NCI-H2227 treated with DMSO at 0.1 percent for 48 hours (cell line): Measurements from ENCODE around the gene SYNJ2.

Experiments
- DNase-seq: peaks from one replicate; lab custom pipeline; 2025; lab: John Stamatoyannopoulos, UW

SYNJ2 gene

DNA sequence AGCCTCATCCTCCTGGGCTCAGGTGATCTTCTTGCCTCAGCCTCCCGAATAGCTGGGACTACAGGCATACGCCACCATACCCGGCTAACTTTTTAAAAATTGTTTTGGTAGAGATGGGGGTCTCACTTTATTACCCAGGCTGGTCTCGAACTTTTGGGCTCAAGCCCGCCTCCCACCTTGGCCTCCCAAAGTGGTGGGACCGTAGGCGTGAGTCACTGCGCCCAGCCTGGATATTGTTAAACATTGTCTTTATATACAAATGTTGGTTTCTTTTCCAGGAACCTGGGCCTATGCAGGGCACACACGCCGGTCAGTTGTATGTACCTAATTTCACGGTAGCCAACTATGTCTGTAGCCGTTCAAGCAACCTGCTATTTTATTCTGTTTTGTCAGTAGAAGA is 60.1 kb downstream of the SYNJ2 start:
- DNase-seq = no peak

DNA sequence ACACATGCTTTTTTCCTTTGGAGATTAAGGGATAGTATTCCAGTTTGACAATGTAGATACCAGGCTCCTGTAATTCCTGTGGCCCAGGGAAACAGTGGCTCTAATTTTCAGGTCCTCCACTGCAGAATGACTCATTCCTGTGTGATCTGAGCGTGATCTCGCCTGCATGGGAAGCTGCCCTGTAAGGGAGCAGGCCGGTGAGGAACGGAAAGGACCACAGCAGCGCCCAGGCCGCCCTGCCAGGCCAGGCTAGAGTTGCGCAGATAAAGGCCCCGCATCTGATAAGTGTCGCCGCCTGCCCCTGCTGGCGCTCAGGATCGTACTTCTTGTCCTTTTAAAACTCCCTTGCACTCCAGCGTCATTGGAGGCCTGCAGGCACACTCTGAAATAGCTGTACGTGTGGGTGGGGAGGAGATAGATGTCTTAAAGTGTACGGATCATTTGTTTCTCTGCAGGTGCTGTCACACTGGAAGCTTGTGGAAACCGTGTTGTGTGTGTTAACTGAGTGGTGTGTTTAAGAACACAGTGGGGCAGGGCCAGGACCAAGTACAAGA is 60.7 kb downstream of the SYNJ2 start:
- DNase-seq = no peak

DNA sequence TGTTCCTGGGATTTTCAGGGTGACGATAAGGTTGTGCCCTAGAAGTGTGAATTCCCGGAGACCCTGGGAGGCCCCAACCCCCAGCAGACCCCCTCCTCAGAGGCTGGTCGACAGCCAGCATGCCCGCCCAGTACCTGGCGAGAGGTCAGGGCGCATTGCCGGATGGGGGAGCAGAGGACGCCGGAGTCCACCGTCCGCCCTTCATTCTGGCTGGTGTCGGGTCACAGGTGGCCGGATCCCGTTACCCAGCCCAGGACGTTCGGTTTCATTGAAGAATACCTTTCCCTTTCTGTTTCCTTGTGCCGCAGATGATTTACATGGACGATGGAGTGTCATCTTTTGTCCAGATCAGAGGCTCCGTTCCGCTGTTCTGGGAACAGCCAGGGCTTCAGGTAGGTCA is 61.3 kb downstream of the SYNJ2 start:
- no peak for DNase-seq

DNA sequence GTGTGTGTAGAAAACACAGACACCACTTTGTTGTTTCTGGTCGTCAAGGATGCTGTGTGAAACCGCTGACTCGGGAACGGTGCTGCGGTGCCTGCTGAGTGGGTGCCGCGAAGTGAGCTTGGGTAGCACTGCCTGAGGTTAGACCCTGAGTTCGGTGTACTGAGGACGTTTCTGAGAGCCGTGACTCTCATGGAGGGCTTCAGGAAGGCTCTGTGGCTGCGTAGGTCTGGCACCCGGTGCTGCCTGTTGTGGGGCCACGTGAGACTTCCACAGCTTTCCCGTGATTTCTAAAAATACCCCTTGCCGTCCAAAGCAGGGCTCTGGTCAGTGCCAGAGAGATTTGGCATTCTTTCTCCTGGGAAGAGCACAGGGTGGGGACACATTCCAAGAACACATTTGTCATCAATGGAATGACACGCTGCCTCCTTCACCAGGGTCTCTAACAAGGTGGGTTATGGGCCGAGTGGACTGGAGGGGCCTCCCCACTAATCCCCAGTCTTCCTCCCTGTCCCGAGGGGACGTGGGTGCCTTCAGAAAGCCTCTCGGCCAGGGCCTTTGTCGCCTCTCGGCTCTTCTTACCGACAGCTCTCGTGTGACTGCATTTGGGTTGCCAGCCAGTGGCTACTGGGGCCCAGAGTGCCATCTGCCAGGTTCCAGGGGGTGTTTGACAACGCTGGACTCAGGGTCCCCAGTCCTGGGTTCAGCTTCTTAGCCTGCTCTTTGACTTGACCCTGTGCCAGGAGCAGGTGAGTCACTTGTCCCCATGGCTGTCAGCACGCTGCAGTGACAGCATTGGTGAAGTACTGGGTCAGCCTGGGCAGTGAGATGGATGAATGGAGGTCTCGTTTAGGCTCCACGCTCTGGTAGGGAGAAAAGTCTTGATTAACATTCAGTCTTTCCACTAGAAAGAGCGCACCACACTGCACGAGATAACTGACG is 62.2 kb downstream of the SYNJ2 start:
- DNase-seq = no peak

DNA sequence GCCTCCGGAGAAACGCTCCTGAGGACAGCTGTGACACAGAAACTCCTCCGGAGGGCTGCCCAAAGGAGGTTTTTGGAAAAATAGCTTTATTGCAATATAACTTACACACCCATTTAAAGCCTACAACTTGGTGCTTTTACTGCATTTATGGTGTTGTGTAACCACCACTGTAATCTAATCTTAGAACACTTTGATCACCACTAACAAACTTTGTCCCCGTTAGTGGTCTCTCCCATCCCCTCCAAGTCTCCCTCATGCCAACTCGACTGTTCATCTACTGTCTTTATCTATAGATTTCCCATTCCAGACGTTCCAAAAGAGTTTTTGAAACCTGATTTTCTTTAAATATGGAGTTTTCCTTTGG is 62.8 kb downstream of the SYNJ2 start:
- DNase-seq = no peak

DNA sequence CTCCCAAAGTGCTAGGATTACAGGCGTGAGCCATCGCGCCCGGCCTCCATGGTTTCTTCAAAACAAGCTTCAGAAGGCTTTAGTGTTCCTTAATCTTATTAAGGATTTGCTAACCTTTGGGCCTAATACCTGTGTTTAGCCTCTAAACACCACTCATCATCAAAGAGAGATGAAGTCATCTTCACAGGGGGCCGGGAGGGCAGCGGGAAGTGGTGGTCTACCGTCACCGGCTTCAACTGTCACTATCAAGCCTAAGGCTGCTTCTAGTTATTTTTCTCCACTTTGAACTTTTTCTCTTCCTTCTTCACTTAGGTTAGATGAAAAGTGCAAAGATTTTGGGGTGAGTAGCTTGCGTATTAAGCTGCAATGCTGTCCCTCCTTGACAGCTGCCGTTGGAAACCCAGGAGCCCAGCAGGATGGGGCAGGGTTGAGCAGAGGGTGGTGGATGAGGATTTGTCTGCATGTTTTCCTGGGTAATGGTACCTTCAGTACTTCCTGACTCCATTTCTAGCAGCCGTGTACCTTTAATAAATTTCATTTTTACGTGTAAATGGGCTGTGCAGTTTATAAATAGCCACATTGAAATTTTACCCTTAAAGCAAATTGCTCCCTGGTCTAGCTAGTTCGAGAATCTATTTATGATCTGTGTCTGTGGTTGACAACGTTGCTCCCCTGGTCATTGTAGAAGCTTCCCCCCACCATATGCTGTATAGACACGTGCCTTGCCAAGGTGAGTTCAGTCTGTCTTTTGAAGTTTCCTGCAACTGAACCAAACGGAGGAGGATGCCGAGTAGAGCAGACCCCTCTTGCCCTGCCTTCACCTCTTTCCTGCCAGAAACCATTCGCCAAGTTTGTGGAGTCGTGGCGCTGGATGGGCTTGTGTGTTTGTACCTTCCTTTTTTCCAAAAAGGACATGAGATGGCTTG is 64.8 kb downstream of the SYNJ2 start:
- no peak for DNase-seq

DNA sequence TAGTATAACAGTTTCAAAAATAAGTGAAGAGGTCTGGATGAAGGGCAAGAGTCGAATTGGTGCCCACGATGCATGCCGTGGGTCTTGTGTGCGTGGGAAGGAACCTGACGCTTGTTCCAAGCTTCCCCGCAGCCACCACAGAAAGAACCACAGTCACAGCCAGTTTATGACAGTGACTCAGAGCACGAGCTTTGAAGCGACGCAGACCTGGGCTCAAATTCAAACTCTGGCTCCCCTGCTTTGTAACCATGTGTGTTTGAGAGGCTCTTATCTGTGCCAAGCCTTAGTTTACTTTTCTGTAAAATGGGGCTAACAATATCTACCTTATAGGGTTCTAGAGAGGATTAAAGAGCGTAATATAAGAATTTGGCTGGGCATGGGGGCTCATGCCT is 65.5 kb downstream of the SYNJ2 start:
- no peak for DNase-seq

DNA sequence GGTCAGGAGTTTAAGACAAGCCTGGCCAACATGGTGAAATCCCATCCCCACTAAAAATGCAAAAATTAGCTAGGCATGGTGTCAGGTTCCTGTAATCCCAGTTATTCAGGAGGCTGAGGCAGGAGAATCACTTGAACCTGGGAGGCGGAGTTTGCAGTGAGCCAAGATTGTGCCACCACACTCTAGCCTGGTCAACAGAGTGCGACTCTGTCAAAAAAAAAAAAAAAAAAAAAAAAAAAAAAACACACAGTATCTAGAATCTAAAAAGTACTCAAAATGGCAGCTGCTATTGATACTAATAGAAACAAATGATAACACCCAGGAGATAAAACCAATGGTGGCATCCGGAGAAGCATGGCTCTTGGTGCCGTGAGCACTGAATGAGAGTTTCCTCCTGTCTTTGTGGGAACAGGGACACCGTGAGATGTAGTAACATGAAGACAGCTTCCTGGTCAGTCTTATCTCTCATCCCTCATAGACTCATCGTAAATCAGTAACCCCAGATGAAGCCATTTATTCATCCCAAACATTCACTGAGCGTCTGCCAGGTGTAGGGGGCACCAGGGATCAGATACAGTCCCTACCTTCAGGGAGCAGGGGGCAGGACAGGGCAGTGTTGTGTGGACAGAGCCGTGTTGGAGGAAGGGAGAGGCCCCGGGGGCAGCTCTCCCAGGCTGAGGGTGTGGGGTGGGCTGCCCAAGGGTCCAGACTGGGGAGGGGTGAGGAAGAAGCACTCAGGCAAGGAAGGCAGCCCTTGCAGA is 66.1 kb downstream of the SYNJ2 start:
- no peak for DNase-seq

DNA sequence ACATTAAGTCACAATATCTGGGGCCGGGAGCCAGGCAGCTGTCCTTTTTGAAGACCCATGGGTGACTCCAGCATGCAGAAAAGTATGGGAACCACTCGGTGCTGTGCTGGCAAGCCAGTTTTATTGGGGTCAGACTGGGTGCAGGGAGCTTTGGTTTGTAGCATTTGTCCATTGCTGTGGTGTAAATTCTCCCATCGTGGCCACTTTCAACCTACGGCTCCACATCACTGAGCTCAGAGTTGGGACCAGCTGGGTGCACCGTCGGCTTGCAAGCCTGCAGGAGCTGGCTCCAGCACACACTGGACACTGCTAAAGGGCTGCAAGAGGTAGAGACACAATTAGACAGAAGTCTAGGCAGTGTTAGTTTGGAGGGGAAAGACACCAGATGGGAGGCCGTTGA is 66.9 kb downstream of the SYNJ2 start:
- DNase-seq = no peak

DNA sequence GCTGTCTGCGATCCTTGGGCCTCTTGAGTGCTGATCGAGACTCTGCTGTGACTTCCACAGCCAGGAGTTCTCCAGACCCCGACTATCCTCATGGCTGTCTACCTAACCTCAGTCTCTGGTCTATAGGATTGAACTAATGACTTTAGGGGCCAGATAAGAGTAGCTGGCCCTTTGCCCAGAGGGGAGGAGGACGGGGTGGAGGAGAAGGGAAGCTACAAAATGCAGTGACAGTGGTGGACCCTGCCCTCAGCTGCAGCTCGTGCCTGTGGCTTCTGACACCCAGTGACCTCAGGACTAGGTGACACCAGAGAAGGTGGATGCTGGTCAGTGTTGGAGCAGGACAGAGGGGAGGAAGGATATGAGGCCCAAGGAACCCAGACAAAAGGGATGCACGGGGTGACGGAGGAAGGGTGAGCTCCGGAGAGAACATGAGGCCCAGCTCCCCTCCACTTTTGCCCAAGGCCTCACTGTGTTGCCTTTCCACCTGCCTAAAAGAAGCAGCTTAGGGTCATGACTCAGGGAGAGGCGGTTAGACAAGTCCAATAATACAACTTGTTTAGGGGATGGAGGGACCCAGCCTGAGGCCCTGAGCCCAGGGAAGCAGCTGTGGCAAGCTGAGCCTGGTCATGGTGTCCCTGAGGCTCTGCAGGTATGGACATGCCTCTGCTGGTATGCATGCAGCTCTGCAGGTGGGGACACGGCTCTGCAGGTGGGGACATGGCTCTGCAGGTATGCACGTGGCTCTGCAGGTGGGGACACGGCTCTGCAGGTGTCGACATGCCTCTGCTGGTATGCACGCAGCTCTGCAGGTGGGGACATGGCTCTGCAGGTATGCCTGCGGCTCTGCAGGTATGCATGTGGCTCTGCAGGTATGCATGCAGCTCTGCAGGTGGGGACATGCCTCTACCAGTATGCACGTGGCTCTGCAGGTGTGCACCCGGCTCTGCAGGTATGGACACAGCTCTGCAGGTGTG is 67.7 kb downstream of the SYNJ2 start:
- no peak for DNase-seq

DNA sequence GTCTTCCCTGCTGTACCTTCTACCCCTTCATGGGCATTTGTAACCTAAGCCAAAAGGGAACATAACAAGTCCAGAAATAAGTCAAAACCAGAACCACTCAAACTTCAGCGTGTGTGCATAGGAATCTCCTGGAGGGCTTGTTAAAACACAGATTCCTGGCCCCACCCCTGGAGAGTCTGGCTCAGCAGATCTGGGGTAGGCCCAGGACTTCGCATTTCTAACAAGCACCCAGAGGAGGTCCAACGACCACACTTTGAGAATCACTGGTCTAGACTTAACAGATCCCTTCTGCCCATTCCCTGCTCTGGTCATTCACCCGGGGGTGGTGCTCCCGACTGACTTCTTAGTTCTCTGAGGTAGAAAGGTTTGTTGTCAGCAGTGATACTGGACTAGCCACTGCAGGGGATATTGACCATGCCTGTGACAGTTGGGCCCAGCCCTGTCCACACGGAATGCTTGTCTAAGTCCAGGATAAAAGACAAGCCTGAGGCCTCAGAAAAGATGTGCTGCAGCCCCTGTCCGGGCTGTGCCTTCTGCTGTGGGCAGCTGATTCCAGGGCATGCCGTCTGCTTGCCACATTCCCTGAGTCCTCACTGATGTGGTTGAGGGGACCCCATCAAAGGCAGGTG is 68.6 kb downstream of the SYNJ2 start:
- DNase-seq = no peak

DNA sequence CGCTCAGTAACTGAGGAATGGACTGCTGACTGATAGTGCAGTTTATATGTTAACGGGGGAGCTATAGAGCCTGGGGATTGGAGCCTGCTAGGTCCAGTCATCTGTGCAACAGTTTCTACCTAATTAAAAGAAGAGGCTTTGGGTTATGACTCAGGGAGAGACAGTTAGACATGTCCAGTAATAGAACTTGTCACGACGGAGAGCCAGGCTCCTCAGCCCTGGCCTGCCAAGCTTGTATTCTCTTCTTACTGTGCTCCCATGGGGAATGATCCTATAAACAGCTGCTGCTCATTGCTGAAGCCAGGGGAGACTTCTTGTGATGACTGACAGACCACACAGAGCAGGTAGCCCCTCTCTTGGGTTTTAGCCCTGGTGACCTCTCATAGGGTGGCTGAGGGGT is 69.3 kb downstream of the SYNJ2 start:
- no peak for DNase-seq

DNA sequence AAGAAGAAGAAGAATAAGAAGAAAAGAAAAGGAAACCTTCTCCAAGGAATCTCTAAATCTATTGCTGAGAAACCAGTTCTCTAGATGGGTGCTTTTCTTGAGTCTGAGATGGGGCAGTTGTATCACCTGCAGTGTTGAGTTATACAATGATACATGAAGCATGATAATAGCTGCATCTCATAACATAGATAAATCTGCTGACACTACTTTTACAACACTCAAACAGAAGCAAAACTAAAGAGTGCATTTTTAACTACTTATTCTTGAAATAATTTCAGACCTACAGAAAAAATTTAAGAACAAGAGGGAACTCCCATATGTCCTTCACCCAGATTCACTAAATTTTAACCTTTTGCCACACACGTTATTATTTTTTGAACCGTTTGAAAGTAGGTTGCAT is 70.3 kb downstream of the SYNJ2 start:
- no peak for DNase-seq

DNA sequence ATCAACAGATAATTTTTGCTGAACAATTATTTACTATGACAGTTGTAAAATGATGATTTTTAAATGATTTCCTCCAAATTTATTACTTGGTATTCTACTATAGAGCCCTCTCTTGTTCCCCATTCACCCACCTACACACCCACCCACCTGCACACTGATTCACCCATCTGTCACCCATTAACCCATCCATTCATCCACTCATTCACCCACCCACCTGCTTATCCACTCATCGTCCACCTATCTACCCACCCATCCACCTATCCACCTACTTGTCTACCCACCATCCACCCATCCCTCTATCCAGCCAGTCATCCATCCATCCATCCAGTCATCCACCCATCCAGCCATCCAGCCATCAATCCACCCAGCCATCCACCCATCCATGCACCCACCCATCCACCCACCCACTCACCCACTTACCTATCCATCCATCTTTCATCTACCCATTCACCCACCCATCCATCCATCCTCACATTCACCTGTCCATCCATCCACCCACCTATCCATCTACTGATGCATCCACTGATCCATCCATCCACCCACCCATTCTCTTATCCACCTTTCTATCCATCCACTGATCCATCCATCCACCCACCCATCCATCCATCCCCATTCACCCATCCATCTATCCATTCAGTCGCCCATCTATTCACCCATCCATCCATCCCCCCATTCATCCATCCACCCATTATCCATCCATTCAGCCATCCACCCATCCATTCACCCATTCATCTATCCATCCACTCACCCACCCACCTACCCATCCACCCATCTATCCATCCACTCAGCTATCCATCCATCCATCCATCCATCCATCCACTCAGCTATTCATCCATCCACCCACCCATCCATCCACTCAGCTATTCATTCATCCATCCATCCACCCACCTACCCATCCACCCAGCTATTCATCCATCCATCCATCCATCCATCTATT is 72.0 kb downstream of the SYNJ2 start:
- no peak for DNase-seq

DNA sequence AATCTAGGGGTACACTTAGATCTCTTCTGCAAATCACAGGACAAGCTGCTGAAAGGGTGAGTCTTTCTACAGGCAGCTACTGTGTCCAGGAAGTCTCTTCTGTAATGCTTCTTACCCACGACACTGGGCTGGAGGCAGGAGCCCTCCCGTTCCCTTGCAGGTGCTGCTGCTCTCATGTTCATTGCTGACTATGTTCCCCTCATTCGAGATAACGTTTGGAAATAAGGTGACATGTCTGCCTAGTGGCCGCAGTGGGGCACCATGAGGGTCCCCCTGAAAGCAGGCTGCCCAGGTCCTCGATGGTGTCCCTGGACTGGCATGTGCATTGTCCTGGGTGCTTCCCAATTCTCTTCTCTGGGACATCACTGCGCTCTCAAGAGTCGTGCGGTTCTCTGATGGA is 74.7 kb downstream of the SYNJ2 start:
- DNase-seq = no peak

DNA sequence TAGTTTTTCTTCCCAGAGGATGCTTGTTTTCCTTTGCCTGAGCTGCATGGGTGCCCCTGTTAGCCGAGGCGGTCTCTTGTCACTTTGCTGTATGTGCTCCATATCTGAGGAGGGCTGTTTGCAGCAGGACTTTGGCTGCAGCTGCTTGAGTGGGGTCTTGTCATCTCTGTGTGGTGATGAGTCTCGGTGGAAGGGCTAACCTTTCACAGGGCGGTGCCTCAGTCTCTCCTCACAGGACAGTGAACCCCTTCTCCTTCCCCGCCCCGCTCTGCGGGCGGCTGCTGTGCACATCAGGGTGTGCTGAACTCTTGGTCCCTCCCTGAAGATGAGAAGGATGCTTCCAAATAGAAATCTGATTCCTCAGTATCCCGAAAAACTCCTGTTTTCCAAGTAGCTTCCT is 75.1 kb downstream of the SYNJ2 start:
- DNase-seq = no peak

DNA sequence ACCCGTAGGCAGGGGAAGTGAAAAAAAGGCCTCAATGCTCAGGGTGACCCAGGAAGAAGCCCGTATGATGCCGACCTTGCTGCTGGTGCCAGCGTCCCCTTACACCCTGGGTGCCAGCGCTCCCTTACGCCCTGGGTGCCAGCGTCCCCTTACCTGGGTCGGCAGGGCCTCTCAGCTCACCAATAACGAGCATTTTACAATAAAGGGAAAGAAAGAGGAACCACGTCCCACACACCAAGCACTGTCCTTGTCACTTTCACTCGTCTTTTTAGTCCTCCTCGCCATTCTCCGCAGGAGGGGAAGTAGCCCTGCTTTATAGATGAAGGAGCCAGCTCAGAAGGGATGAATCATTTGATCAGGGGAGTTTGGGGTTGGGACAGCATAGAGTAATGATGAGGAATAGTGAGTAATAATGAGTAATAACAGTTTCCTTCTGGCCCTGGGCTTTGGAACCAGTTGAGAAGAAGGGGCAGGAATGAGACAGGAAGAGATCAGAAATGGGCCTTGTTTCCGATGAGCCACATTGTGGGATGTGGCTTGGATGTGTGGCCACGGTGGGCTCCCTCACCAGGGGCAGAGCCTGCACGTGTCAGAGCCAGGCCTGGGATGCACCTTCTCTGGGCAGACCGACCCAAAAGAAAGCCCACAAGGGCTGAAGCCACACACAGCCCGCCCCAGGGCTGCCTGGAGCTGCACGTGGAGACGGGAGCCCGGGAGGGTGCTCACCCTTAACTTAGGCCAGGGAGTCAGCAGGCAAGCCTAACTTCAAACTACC is 75.7 kb downstream of the SYNJ2 start:
- no peak for DNase-seq

DNA sequence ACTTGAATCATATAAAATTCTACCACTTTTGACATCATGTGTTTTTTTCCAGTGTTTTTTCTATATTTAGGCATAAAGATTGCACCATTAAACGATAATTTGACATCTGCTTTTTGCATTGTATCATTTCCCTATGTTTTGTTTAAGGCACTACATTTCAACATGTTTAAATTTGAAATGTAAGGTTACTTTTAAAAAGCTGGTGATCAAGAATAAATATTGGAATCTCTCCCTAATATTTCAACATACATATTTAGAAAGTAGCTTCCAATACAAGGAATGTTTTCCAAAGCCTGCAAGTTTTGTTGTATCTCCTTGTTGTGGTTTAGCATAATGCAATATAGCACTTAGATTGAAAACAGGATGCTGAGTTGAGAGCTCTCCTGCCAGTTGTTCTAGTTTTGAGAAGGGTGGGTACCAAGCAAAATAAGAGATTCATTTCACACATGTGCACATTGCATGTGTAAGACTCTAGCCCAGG is 76.5 kb downstream of the SYNJ2 start:
- no peak for DNase-seq
